DMS153 (cell line): ENCODE measurements around the gene IGFBP5.

Experiments
- DNase-seq: peaks from one replicate; lab custom pipeline; 2025; lab: John Stamatoyannopoulos, UW

IGFBP5 gene

GRCh38 chr2:216643986-216644659 lies 51.2 kb downstream of the IGFBP5 start:
- no peak for DNase-seq

- no peak for DNase-seq
Measured at GRCh38 chr2:216637472-216637871, 57.9 kb downstream of the IGFBP5 start.

GRCh38 chr2:216636551-216637450 lies 58.5 kb downstream of the IGFBP5 start:
- peak; percentile 33 for DNase-seq

GRCh38 chr2:216635701-216636550 lies 59.4 kb downstream of the IGFBP5 start:
- no peak for DNase-seq

GRCh38 chr2:216635171-216635570 lies 60.2 kb downstream of the IGFBP5 start:
- DNase-seq = no peak

- DNase-seq = no peak
Measured at GRCh38 chr2:216634370-216635148, 60.8 kb downstream of the IGFBP5 start.

GRCh38 chr2:216633616-216634369 lies 61.6 kb downstream of the IGFBP5 start:
- DNase-seq = no peak

GRCh38 chr2:216632952-216633615 lies 62.3 kb downstream of the IGFBP5 start, which contains the start of gene IGFBP2:
Gene IGFBP2 (plus strand): TSS chr2:216633420. CDS start chr2:216633524, 104 bp downstream.
- DNase-seq = peak; percentile 54

- no peak for DNase-seq
Measured at GRCh38 chr2:216632346-216632951, 62.9 kb downstream of the IGFBP5 start.

GRCh38 chr2:216629784-216630183 lies 65.6 kb downstream of the IGFBP5 start:
- DNase-seq = no peak

GRCh38 chr2:216626875-216627245 lies 68.5 kb downstream of the IGFBP5 start:
- DNase-seq = no peak

- DNase-seq = no peak
Measured at GRCh38 chr2:216626168-216626874, 69.0 kb downstream of the IGFBP5 start.

- no peak for DNase-seq
Measured at GRCh38 chr2:216624251-216624650, 71.1 kb downstream of the IGFBP5 start.

- peak; percentile 43 for DNase-seq
Measured at GRCh38 chr2:216622526-216622925, 72.8 kb downstream of the IGFBP5 start.
